Activated CD4-positive, alpha-beta T cell treated with anti-CD3 and anti-CD28 coated beads, Interleukin-10, Interleukin-2, amounts not matched to agents 100 ng/mL and 50 ng/mL, durations not matched to agents 16 hours and 8 hours (primary cell): Measurements from ENCODE around the gene ZNF239.
"Not testable (repeated sequence)": the region's sequence is repeated elsewhere in the genome, so short reads cannot be mapped to it uniquely, and the experiment has no call there.

ENCODE experiments used
- DNase-seq: peaks from one replicate; pipeline ENCODE4 v3.0.0-alpha.2; 2020

The ZNF239 gene

GRCh38 chr10:43574001-43574892 is at the start of gene ZNF239:
Gene ZNF239 (minus strand): TSS chr10:43574616. CDS start chr10:43558079, 16,537 bp downstream.
- DNase-seq: peak; percentile 77

- DNase-seq: no peak
These were observed 48.9 kb upstream of the ZNF239 start for GRCh38 chr10:43623351-43623750.

- DNase-seq: no peak
These were observed 47.6 kb upstream of the ZNF239 start for GRCh38 chr10:43622038-43622437.

GRCh38 chr10:43619368-43619767 is 45.0 kb upstream of the ZNF239 start:
- no peak for DNase-seq

- DNase-seq: no peak
These were observed 42.4 kb upstream of the ZNF239 start for GRCh38 chr10:43616697-43617370.

- DNase-seq: no peak
These were observed 36.2 kb upstream of the ZNF239 start for GRCh38 chr10:43610636-43611035.

- DNase-seq: no peak
These were observed 32.8 kb upstream of the ZNF239 start for GRCh38 chr10:43607199-43607573.

GRCh38 chr10:43606323-43607198 is 32.1 kb upstream of the ZNF239 start, which contains the start of gene ZNF485:
Gene ZNF485 (plus strand): TSS chr10:43606438. CDS start chr10:43607051, 613 bp downstream.
- peak; percentile 73 for DNase-seq

GRCh38 chr10:43605850-43606322 is 31.5 kb upstream of the ZNF239 start:
- DNase-seq: no peak

GRCh38 chr10:43601576-43601975 is 27.2 kb upstream of the ZNF239 start:
- DNase-seq: not testable (repeated sequence)

- no peak for DNase-seq
These were observed 24.9 kb upstream of the ZNF239 start for GRCh38 chr10:43599333-43599732.

GRCh38 chr10:43598446-43598845 is 24.0 kb upstream of the ZNF239 start:
- DNase-seq: no peak

- DNase-seq: no peak
These were observed 22.1 kb upstream of the ZNF239 start for GRCh38 chr10:43596546-43596945.

- DNase-seq: peak; percentile 71
These were observed 21.4 kb upstream of the ZNF239 start for GRCh38 chr10:43595739-43596298.

- DNase-seq: peak; percentile 79
These were observed 20.7 kb upstream of the ZNF239 start for GRCh38 chr10:43594944-43595589.

- DNase-seq: no peak
These were observed 17.0 kb upstream of the ZNF239 start for GRCh38 chr10:43591303-43591904.

- DNase-seq: not testable (repeated sequence)
These were observed 12.3 kb upstream of the ZNF239 start for GRCh38 chr10:43586730-43587115.

GRCh38 chr10:43585981-43586729 is 11.7 kb upstream of the ZNF239 start:
- no peak for DNase-seq

- DNase-seq: no peak
These were observed 10.6 kb upstream of the ZNF239 start for GRCh38 chr10:43585046-43585445.

GRCh38 chr10:43584051-43584450 is 9.6 kb upstream of the ZNF239 start:
- no peak for DNase-seq

- peak; percentile 9 for DNase-seq
These were observed 2.2 kb upstream of the ZNF239 start for GRCh38 chr10:43576580-43576979.
